SK-N-SH treated with all-trans-retinoic acid at 6 μM for 48 hours (cell line): ENCODE measurements around the gene LMCD1.

Source experiments
- ARNTL ChIP-seq: fragments of 450-650 bp; formaldehyde crosslinking; IDR thresholded peaks from 2 replicates; pipeline ENCODE4 v1.5.0; 2020; ENCODE audit warnings: low read depth, mild to moderate bottlenecking, moderate library complexity, borderline replicate concordance
- CSRNP3 ChIP-seq: fragments of 250-450 bp; sonication (Bioruptor Pico); IDR thresholded peaks from 2 replicates; pipeline ENCODE4 v1.5.1; 2021; ENCODE audit warnings: mild to moderate bottlenecking, moderate library complexity
- ISL1 ChIP-seq: fragments of 250-450 bp; sonication (Bioruptor Pico); IDR thresholded peaks from 2 replicates; pipeline ENCODE4 v2.1.2; 2022; ENCODE audit warnings: mild to moderate bottlenecking, moderate library complexity
- PATZ1 ChIP-seq: fragments of 250-450 bp; sonication (Bioruptor Pico); IDR thresholded peaks from 2 replicates; pipeline ENCODE4 v1.8.0; 2020; ENCODE audit warnings: mild to moderate bottlenecking, moderate library complexity, borderline replicate concordance
- SNAI2 ChIP-seq: fragments of 250-450 bp; sonication (Bioruptor Pico); IDR thresholded peaks from 2 replicates; pipeline ENCODE4 v1.5.0; 2020; ENCODE audit warnings: mild to moderate bottlenecking, moderate library complexity
- ZFP3 ChIP-seq: fragments of 250-450 bp; sonication (Bioruptor Pico); IDR thresholded peaks from 2 replicates; pipeline ENCODE4 v1.5.0; 2020; ENCODE audit warnings: mild to moderate bottlenecking, moderate library complexity
- ZFP30 ChIP-seq: fragments of 450-650 bp; formaldehyde crosslinking; IDR thresholded peaks from 2 replicates; pipeline ENCODE4 v1.5.0; 2022; ENCODE audit warnings: mild to moderate bottlenecking, moderate library complexity
- ZNF70 ChIP-seq: fragments of 450-650 bp; formaldehyde crosslinking; IDR thresholded peaks from 2 replicates; pipeline ENCODE4 v1.5.0; 2020; ENCODE audit warnings: mild to moderate bottlenecking, moderate library complexity
- TF ChIP-seq, protein P1 (sequence below): fragments of 250-450 bp; sonication (Bioruptor Pico); IDR thresholded peaks from 2 replicates; pipeline ENCODE4 v1.5.1; 2020; ENCODE audit warnings: low read depth, mild to moderate bottlenecking, moderate library complexity
- TF ChIP-seq, protein P2 (sequence below): fragments of 250-450 bp; sonication (Bioruptor Pico); IDR thresholded peaks from 2 replicates; pipeline ENCODE4 v1.5.0; 2020; ENCODE audit warnings: mild to moderate bottlenecking, moderate library complexity

- TF ChIP-seq ISL1 (no peak), ZFP3 (CRISPR knock-in tag) (no peak), PATZ1 (CRISPR knock-in tag) (no peak), CSRNP3 (CRISPR knock-in tag) (no peak), ZFP30 (CRISPR knock-in tag) (no peak), SNAI2 (CRISPR knock-in tag) (no peak), ARNTL (no peak), ZNF70 (no peak)
- TF ChIP-seq, protein P1, sequence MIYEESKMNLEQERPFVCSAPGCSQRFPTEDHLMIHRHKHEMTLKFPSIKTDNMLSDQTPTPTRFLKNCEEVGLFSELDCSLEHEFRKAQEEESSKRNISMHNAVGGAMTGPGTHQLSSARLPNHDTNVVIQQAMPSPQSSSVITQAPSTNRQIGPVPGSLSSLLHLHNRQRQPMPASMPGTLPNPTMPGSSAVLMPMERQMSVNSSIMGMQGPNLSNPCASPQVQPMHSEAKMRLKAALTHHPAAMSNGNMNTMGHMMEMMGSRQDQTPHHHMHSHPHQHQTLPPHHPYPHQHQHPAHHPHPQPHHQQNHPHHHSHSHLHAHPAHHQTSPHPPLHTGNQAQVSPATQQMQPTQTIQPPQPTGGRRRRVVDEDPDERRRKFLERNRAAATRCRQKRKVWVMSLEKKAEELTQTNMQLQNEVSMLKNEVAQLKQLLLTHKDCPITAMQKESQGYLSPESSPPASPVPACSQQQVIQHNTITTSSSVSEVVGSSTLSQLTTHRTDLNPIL (CRISPR knock-in tag) = no peak
- TF ChIP-seq, protein P2, sequence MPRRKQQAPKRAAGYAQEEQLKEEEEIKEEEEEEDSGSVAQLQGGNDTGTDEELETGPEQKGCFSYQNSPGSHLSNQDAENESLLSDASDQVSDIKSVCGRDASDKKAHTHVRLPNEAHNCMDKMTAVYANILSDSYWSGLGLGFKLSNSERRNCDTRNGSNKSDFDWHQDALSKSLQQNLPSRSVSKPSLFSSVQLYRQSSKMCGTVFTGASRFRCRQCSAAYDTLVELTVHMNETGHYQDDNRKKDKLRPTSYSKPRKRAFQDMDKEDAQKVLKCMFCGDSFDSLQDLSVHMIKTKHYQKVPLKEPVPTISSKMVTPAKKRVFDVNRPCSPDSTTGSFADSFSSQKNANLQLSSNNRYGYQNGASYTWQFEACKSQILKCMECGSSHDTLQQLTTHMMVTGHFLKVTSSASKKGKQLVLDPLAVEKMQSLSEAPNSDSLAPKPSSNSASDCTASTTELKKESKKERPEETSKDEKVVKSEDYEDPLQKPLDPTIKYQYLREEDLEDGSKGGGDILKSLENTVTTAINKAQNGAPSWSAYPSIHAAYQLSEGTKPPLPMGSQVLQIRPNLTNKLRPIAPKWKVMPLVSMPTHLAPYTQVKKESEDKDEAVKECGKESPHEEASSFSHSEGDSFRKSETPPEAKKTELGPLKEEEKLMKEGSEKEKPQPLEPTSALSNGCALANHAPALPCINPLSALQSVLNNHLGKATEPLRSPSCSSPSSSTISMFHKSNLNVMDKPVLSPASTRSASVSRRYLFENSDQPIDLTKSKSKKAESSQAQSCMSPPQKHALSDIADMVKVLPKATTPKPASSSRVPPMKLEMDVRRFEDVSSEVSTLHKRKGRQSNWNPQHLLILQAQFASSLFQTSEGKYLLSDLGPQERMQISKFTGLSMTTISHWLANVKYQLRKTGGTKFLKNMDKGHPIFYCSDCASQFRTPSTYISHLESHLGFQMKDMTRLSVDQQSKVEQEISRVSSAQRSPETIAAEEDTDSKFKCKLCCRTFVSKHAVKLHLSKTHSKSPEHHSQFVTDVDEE (CRISPR knock-in tag) = no peak
Measured at GRCh38 chr3:8488877-8489276, 12.7 kb upstream of the LMCD1 start.
